OCI-LY3 (cell line): ENCODE results near the gene CREB3L2.

Source experiments
- H2AFZ ChIP-seq: fragments of 200-600, 300-600 bp; shearing (Covaris generic); 2 replicates; pipeline ENCODE4 v1.6.0; 2014; ENCODE audit warnings: antibody characterized with exemption, low read depth, low read length
- H3K27ac ChIP-seq: fragments of 200-600, 300-600 bp; sonication (generic); 2 replicates; pipeline ENCODE4 v1.5.1; 2014; ENCODE audit warnings: mild to moderate bottlenecking, low read length, moderate library complexity, mixed read lengths
- H3K27me3 ChIP-seq: fragments of 200-600, 300-600 bp; sonication (generic); 2 replicates; pipeline ENCODE4 v1.6.1; 2014; ENCODE audit warnings: low read depth, low read length, mixed read lengths
- H3K36me3 ChIP-seq: fragments of 200-600, 300-600 bp; sonication (generic); replicated peaks from 2 replicates; pipeline ENCODE3; 2014; ENCODE audit warnings: low read depth, low read length, mixed read lengths
- H3K4me1 ChIP-seq: fragments of 300-600, 200-600 bp; sonication (generic); 2 replicates; pipeline ENCODE4 v1.6.1; 2014; ENCODE audit warnings: low read length, mixed read lengths
- H3K4me2 ChIP-seq: fragments of 200-600, 300-600 bp; sonication (generic); 2 replicates; pipeline ENCODE4 v1.6.1; 2014; ENCODE audit warnings: low read length, mixed read lengths
- H3K4me3 ChIP-seq: fragments of 300-600, 200-600 bp; sonication (generic); 2 replicates; pipeline ENCODE4 v1.5.1; 2014; ENCODE audit warnings: antibody characterized with exemption, mild to moderate bottlenecking, low read length, moderate library complexity
- H3K79me2 ChIP-seq: fragments of 300-600, 200-600 bp; shearing (Covaris generic); 2 replicates; pipeline ENCODE4 v1.6.1; 2014; ENCODE audit warnings: mild to moderate bottlenecking, low read length, mixed read lengths
- H3K9ac ChIP-seq: fragments of 300-600, 200-600 bp; shearing (Covaris generic); 2 replicates; pipeline ENCODE4 v1.6.0; 2014; ENCODE audit warnings: mild to moderate bottlenecking, low read length, moderate library complexity
- H3K9me3 ChIP-seq: fragments of 200-600, 300-600 bp; shearing (Covaris generic); 2 replicates; pipeline ENCODE4 v1.6.1; 2014; ENCODE audit warnings: low read length, mixed read lengths; ENCODE audit not compliant: insufficient read depth
- H4K20me1 ChIP-seq: fragments of 200-600, 300-600 bp; sonication (generic); 2 replicates; pipeline ENCODE4 v1.6.1; 2016; ENCODE audit warnings: low read length, mixed read lengths; ENCODE audit not compliant: insufficient read depth
- CTCF ChIP-seq: fragments of 200-600, 300-600 bp; sonication (generic); IDR thresholded peaks from 2 replicates; pipeline ENCODE4 v1.5.1; 2014; ENCODE audit warnings: antibody characterized with exemption, low read length, low read depth
- EZH2phosphoT487 ChIP-seq: fragments of 200-600 bp; shearing (Covaris generic); IDR thresholded peaks from 2 replicates; pipeline ENCODE4 v1.6.1; 2018; ENCODE audit warnings: antibody characterized with exemption, mixed run types, low read depth

CREB3L2 gene

GRCh38 chr7:137992104-137992549 lies 9.8 kb downstream of the CREB3L2 start:
- H3K27ac ChIP-seq = peak overlapping the region; percentile 63
- H4K20me1 ChIP-seq = peaks cover 56% of the 10 kb centered on the region
- peaks cover 38% of the 10 kb centered on the region for H3K36me3 ChIP-seq
- H3K4me3 ChIP-seq = peak overlapping the region; percentile 43
- TF ChIP-seq EZH2phosphoT487 = no peak
- no peak for TF ChIP-seq CTCF
- H3K4me1 ChIP-seq = peaks cover 90% of the 10 kb centered on the region
- H3K9me3 ChIP-seq = no peaks in the 10 kb centered on the region
- H3K27me3 ChIP-seq = no peaks in the 10 kb centered on the region
- peak overlapping the region; percentile 4; the same call in 1 of the 2 replicates for H3K9ac ChIP-seq
- H3K79me2 ChIP-seq = peaks cover 100% of the 10 kb centered on the region
- H3K4me2 ChIP-seq = peak overlapping the region; percentile 62
- H2AFZ ChIP-seq = no peak overlapping the region

- Histone ChIP-seq H3K27me3 (no peaks in the 10 kb centered on the region), H3K4me2 (peak overlapping the region; percentile 95), H3K9me3 (no peaks in the 10 kb centered on the region), H3K79me2 (peaks cover 97% of the 10 kb centered on the region), H3K27ac (peak overlapping the region; percentile 99), H2AFZ (no peak overlapping the region), H3K9ac (peak overlapping the region; percentile 1; the same call in 1 of the 2 replicates), H3K4me3 (peak overlapping the region; percentile 15), H4K20me1 (peaks cover 39% of the 10 kb centered on the region), H3K4me1 (peaks cover 90% of the 10 kb centered on the region), H3K36me3 (peaks cover 22% of the 10 kb centered on the region)
- TF ChIP-seq EZH2phosphoT487 (no peak), CTCF (no peak)
Measured at GRCh38 chr7:137990251-137990941, 11.5 kb downstream of the CREB3L2 start.

GRCh38 chr7:137989590-137989989 lies 12.3 kb downstream of the CREB3L2 start:
- peak overlapping the region; percentile 5; the same call in 1 of the 2 replicates for H3K4me3 ChIP-seq
- H3K79me2 ChIP-seq = peaks cover 97% of the 10 kb centered on the region
- peaks cover 39% of the 10 kb centered on the region for H4K20me1 ChIP-seq
- peaks cover 96% of the 10 kb centered on the region for H3K4me1 ChIP-seq
- no peaks in the 10 kb centered on the region for H3K9me3 ChIP-seq
- peak overlapping the region; percentile 99 for H3K27ac ChIP-seq
- peaks cover 24% of the 10 kb centered on the region for H3K36me3 ChIP-seq
- peak overlapping the region; percentile 95 for H3K4me2 ChIP-seq
- no peak overlapping the region for H2AFZ ChIP-seq
- TF ChIP-seq EZH2phosphoT487 = no peak
- TF ChIP-seq CTCF = no peak
- H3K9ac ChIP-seq = no peak overlapping the region; the same call in 1 of the 2 replicates
- no peaks in the 10 kb centered on the region for H3K27me3 ChIP-seq

DNA sequence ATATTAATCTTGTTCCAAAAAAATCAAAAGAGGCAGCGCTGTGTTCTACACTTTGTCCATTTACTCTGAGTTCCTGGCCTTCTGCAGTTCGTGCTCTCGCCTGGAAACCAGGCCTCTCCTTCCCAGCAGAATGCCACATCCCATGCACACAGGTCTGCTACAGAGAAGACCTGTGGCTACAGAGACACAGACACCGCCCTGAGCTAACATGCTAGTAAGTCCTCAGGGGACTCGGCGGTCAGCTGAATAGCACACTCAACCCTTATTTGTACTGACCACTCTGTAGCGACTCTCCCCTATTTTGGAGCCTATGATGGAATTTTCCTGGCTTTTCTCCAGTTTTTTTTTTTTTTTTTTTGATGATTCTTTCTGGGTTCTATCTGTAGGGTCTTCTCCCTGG lies 12.8 kb downstream of the CREB3L2 start:
- Histone ChIP-seq H3K4me3 (no peak overlapping the region), H3K79me2 (peaks cover 97% of the 10 kb centered on the region)
- TF ChIP-seq EZH2phosphoT487 (no peak), CTCF (no peak)

More for the DNA sequence above, 12.8 kb downstream of the CREB3L2 start:
- peaks cover 96% of the 10 kb centered on the region for H3K4me1 ChIP-seq
- no peak overlapping the region for H2AFZ ChIP-seq
- H3K36me3 ChIP-seq = peaks cover 29% of the 10 kb centered on the region
- peaks cover 34% of the 10 kb centered on the region for H4K20me1 ChIP-seq
- peak overlapping the region; percentile 99 for H3K27ac ChIP-seq
- H3K9ac ChIP-seq = no peak overlapping the region; the same call in 1 of the 2 replicates
- no peaks in the 10 kb centered on the region for H3K9me3 ChIP-seq
- no peaks in the 10 kb centered on the region for H3K27me3 ChIP-seq
- peak overlapping the region; percentile 95 for H3K4me2 ChIP-seq
